Astrocyte (in vitro differentiated cells and primary cell): ENCODE data around the gene GAPVD1. TPM values are rescaled to one million over a fixed set of nuclear protein-coding genes. Genes with fewer than 3 reads are reported as not detected.

Experiments used
- DNase-seq: peaks from one replicate; pipeline ENCODE4 v3.0.0-alpha.2; 2010; ENCODE audit warnings: low read depth
- FAIRE-seq: peaks from 2 replicates; lab custom pipeline; 2011; peaks lifted over from hg19 to GRCh38; lab: Jason Lieb, UNC
- H2AFZ ChIP-seq: 2 replicates; pipeline ENCODE4 v1.6.0; 2012; ENCODE audit warnings: low read depth, low read length, inconsistent platforms
- H3K27ac ChIP-seq: 2 replicates; pipeline ENCODE4 v1.5.1; 2011; ENCODE audit warnings: low read depth, low read length, inconsistent platforms
- H3K27me3 ChIP-seq: 2 replicates; pipeline ENCODE4 v1.6.0; 2011; ENCODE audit warnings: low read length, inconsistent platforms; ENCODE audit not compliant: insufficient read depth
- H3K36me3 ChIP-seq: 2 replicates; pipeline ENCODE4 v1.5.1; 2011; ENCODE audit warnings: low read length, inconsistent platforms; ENCODE audit not compliant: insufficient read depth
- H3K4me1 ChIP-seq: 2 replicates; pipeline ENCODE4 v1.5.1; 2011; ENCODE audit warnings: low read length, inconsistent platforms; ENCODE audit not compliant: insufficient read depth
- H3K4me2 ChIP-seq: 2 replicates; pipeline ENCODE4 v1.6.0; 2012; ENCODE audit warnings: low read length, inconsistent platforms
- H3K4me3 ChIP-seq: 2 replicates; pipeline ENCODE4 v1.5.1; 2011; ENCODE audit warnings: low read depth, mild to moderate bottlenecking, low read length, inconsistent platforms; ENCODE audit not compliant: insufficient read depth
- H3K79me2 ChIP-seq: 2 replicates; pipeline ENCODE4 v1.6.0; 2012; ENCODE audit warnings: mild to moderate bottlenecking, low read length, inconsistent platforms; ENCODE audit not compliant: insufficient read depth
- H3K9ac ChIP-seq: 2 replicates; pipeline ENCODE4 v1.6.0; 2012; ENCODE audit warnings: mild to moderate bottlenecking, low read length, inconsistent platforms
- H3K9me3 ChIP-seq: 2 replicates; pipeline ENCODE4 v1.5.1; 2012; ENCODE audit warnings: low read depth, mild to moderate bottlenecking, low read length, inconsistent platforms; ENCODE audit not compliant: insufficient read depth
- H4K20me1 ChIP-seq: 2 replicates; pipeline ENCODE4 v1.6.0; 2012; ENCODE audit warnings: low read length, inconsistent platforms; ENCODE audit not compliant: insufficient read depth
- H3K27ac Mint-ChIP-seq: one replicate; pipeline ENCODE4 v1.8.0; 2021; ENCODE audit warnings: mild to moderate bottlenecking, mixed read lengths; ENCODE audit not compliant: unreplicated experiment
- H3K27me3 Mint-ChIP-seq: one replicate; pipeline ENCODE4 v1.8.0; 2021; ENCODE audit warnings: low read depth, mixed read lengths; ENCODE audit not compliant: unreplicated experiment
- H3K36me3 Mint-ChIP-seq: one replicate; pipeline ENCODE4 v1.8.0; 2021; ENCODE audit warnings: low read depth, mixed read lengths; ENCODE audit not compliant: unreplicated experiment
- H3K4me1 Mint-ChIP-seq: one replicate; pipeline ENCODE4 v1.8.0; 2021; ENCODE audit warnings: low read depth, mixed read lengths; ENCODE audit not compliant: unreplicated experiment
- H3K4me3 Mint-ChIP-seq: one replicate; pipeline ENCODE4 v1.8.0; 2021; ENCODE audit warnings: mild to moderate bottlenecking, moderate library complexity, mixed read lengths; ENCODE audit not compliant: unreplicated experiment
- H3K9me3 Mint-ChIP-seq: one replicate; pipeline ENCODE4 v1.8.0; 2021; ENCODE audit warnings: mild to moderate bottlenecking, mixed read lengths; ENCODE audit not compliant: unreplicated experiment
- CTCF ChIP-seq: IDR thresholded peaks from 2 replicates; pipeline ENCODE4 v1.5.1; 2011; ENCODE audit warnings: low read depth, mild to moderate bottlenecking, inconsistent platforms, low read length, moderate library complexity; ENCODE audit not compliant: insufficient read depth
- EZH2 ChIP-seq: IDR thresholded peaks from 2 replicates; pipeline ENCODE4 v1.6.1; 2012; ENCODE audit warnings: mild to moderate bottlenecking, low read length, inconsistent platforms; ENCODE audit not compliant: insufficient read depth
- total RNA-seq: library from RNA; stranded (reverse); gene quantifications from 2 replicates; pipeline ENCODE4 v1.2.1, GENCODE V29; 2021

GAPVD1 gene
- total RNA-seq, 1 donor from 2014 or later: 54.4 TPM

- peaks cover 26% of the 10 kb centered on the region for H4K20me1 ChIP-seq
- no peaks in the 10 kb centered on the region for H3K4me1 ChIP-seq
- DNase-seq (no peak), FAIRE-seq (no peak)
- no peak overlapping the region for H3K4me2 ChIP-seq
- TF ChIP-seq EZH2 (no peak), CTCF (no peak)
- H3K9ac ChIP-seq: no peak overlapping the region
- H3K9me3 ChIP-seq: no peaks in the 10 kb centered on the region
- H3K27ac ChIP-seq: no peak overlapping the region
- no peak overlapping the region for H3K4me3 ChIP-seq
- Mint-ChIP-seq H3K27ac (no peak overlapping the region), H3K9me3 (no peaks in the 10 kb centered on the region), H3K36me3 (peaks cover 12% of the 10 kb centered on the region), H3K4me1 (no peaks in the 10 kb centered on the region), H3K27me3 (no peaks in the 10 kb centered on the region), H3K4me3 (no peak overlapping the region)
- H2AFZ ChIP-seq: no peak overlapping the region
- H3K79me2 ChIP-seq: peaks cover 7% of the 10 kb centered on the region
- peaks cover 16% of the 10 kb centered on the region for H3K36me3 ChIP-seq
- H3K27me3 ChIP-seq: no peaks in the 10 kb centered on the region
These were observed 40.6 kb downstream of the GAPVD1 start for GRCh38 chr9:125302241-125302640.

GRCh38 chr9:125304273-125304672 is 42.6 kb downstream of the GAPVD1 start:
- no peak overlapping the region for H3K27ac Mint-ChIP-seq

More at GRCh38 chr9:125304273-125304672, 42.6 kb downstream of the GAPVD1 start:
- Mint-ChIP-seq H3K4me3 (no peak overlapping the region), H3K36me3 (peaks cover 14% of the 10 kb centered on the region), H3K27me3 (no peaks in the 10 kb centered on the region), H3K9me3 (no peaks in the 10 kb centered on the region), H3K4me1 (no peaks in the 10 kb centered on the region)
- FAIRE-seq (no peak), DNase-seq (no peak)
- Histone ChIP-seq H3K27ac (no peak overlapping the region), H3K4me1 (no peaks in the 10 kb centered on the region), H3K4me3 (no peak overlapping the region), H3K27me3 (no peaks in the 10 kb centered on the region), H3K4me2 (no peak overlapping the region), H4K20me1 (peaks cover 21% of the 10 kb centered on the region), H2AFZ (no peak overlapping the region), H3K9ac (no peak overlapping the region), H3K9me3 (no peaks in the 10 kb centered on the region), H3K36me3 (peaks cover 17% of the 10 kb centered on the region), H3K79me2 (peaks cover 3% of the 10 kb centered on the region)
- TF ChIP-seq CTCF (no peak), EZH2 (no peak)
